Liver (tissue), 3 donors: ENCODE results near the gene ZNF285.

Source experiments
- FOXA2 ChIP-seq: IDR thresholded peaks from 2 replicates; pipeline ENCODE4 v1.6.1; 2016; ENCODE audit warnings: antibody characterized with exemption
- JUND ChIP-seq, 2 donors: IDR thresholded peaks; 2 replicates each; pipeline ENCODE4 v1.6.1; 2016; ENCODE audit warnings: antibody characterized with exemption in 2 of 2
- NR2F2 ChIP-seq: IDR thresholded peaks from 2 replicates; pipeline ENCODE4 v1.6.1; 2016; ENCODE audit warnings: antibody characterized with exemption
- RAD21 ChIP-seq, 2 donors: IDR thresholded peaks; 2 replicates each; pipeline ENCODE4 v1.6.1; 2016; ENCODE audit warnings: antibody characterized with exemption in 2 of 2, mild to moderate bottlenecking in 2 of 2
- RXRA ChIP-seq, 2 donors: IDR thresholded peaks; 2 replicates each; pipeline ENCODE4 v1.6.1; 2017 to 2018; ENCODE audit warnings: antibody characterized with exemption in 2 of 2, mild to moderate bottlenecking in 1 of 2
- SP1 ChIP-seq: IDR thresholded peaks from 2 replicates; pipeline ENCODE4 v1.6.1; 2018; ENCODE audit warnings: antibody characterized with exemption, mild to moderate bottlenecking
- TAF1 ChIP-seq: conservative IDR thresholded peaks from 2 replicates; pipeline ENCODE4 v1.6.1; 2016; ENCODE audit warnings: antibody characterized with exemption, mild to moderate bottlenecking
- TF ChIP-seq, protein P1 (sequence below): fragments of 150-350 bp; IDR thresholded peaks from 2 replicates; pipeline ENCODE4 v1.5.1; 2017; ENCODE audit warnings: improper control_type of control experiment, low read depth, low read length; ENCODE audit not compliant: missing input control
- TF ChIP-seq, protein P2 (sequence below): IDR thresholded peaks from 2 replicates; pipeline ENCODE4 v1.6.1; 2016; ENCODE audit warnings: antibody characterized with exemption
- TF ChIP-seq, protein P3 (sequence below): IDR thresholded peaks from 2 replicates; pipeline ENCODE4 v1.6.1; 2016; ENCODE audit warnings: antibody characterized with exemption
- TF ChIP-seq, protein P4 (sequence below): IDR thresholded peaks from 2 replicates; pipeline ENCODE4 v1.6.1; 2016; ENCODE audit warnings: antibody characterized with exemption
- donor health status: healthy.
- donor health status: healthy.

DNA sequence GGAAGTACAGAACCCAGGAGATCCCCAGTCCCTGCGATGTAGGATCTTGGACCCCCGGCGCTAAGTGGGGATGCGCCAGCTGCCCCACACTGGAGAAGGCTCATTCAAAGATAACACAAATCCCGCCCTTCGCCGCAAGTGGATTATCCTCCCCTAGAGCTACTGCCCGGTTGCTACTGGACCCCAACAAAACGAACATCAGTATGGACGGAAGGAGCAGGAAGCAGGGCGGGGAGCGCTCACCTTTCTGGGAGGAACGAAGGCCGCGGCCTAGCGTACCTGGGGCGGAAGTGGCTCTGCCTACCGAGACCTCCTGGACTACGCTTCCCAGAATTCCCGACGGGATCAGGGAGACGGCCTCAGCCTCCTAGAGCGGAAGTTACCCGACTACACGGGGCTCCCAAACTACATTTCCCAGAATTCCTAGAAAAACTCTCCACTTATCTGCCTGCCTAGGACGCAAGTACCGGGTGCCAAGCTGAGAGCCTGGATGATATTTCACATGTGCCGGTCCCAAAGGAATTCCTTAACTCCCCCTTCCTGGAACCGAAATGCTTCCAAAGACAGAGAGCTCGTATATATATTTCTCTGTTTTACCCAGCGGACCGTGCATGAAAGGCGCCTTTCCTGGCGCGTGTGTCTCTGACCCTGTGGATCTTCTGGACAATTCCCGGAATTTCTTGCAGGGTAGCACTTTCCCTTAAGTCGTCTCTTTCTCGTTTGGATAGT, 44.9 kb downstream of the ZNF285 start, which contains the start of gene ZNF112:
- TF ChIP-seq, protein P1, sequence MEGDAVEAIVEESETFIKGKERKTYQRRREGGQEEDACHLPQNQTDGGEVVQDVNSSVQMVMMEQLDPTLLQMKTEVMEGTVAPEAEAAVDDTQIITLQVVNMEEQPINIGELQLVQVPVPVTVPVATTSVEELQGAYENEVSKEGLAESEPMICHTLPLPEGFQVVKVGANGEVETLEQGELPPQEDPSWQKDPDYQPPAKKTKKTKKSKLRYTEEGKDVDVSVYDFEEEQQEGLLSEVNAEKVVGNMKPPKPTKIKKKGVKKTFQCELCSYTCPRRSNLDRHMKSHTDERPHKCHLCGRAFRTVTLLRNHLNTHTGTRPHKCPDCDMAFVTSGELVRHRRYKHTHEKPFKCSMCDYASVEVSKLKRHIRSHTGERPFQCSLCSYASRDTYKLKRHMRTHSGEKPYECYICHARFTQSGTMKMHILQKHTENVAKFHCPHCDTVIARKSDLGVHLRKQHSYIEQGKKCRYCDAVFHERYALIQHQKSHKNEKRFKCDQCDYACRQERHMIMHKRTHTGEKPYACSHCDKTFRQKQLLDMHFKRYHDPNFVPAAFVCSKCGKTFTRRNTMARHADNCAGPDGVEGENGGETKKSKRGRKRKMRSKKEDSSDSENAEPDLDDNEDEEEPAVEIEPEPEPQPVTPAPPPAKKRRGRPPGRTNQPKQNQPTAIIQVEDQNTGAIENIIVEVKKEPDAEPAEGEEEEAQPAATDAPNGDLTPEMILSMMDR = no peak
- TF ChIP-seq, protein P2, sequence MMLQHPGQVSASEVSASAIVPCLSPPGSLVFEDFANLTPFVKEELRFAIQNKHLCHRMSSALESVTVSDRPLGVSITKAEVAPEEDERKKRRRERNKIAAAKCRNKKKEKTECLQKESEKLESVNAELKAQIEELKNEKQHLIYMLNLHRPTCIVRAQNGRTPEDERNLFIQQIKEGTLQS = no peak
- TF ChIP-seq, protein P3, sequence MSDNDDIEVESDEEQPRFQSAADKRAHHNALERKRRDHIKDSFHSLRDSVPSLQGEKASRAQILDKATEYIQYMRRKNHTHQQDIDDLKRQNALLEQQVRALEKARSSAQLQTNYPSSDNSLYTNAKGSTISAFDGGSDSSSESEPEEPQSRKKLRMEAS = peak; percentile 60
- TF ChIP-seq TAF1 (peak; percentile 50), FOXA2 (no peak), JUND (IDR thresholded peaks at IDR 0.05) (no peak), SP1 (no peak), RXRA (IDR thresholded peaks at IDR 0.05) (peak; percentile 14 to 31), NR2F2 (peak; percentile 25), RAD21 (IDR thresholded peaks at IDR 0.05) (no peak)
- TF ChIP-seq, protein P4, sequence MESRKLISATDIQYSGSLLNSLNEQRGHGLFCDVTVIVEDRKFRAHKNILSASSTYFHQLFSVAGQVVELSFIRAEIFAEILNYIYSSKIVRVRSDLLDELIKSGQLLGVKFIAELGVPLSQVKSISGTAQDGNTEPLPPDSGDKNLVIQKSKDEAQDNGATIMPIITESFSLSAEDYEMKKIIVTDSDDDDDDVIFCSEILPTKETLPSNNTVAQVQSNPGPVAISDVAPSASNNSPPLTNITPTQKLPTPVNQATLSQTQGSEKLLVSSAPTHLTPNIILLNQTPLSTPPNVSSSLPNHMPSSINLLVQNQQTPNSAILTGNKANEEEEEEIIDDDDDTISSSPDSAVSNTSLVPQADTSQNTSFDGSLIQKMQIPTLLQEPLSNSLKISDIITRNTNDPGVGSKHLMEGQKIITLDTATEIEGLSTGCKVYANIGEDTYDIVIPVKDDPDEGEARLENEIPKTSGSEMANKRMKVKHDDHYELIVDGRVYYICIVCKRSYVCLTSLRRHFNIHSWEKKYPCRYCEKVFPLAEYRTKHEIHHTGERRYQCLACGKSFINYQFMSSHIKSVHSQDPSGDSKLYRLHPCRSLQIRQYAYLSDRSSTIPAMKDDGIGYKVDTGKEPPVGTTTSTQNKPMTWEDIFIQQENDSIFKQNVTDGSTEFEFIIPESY = peak; percentile 89
